WTC11 (cell line): Measurements from ENCODE around the gene STON2. TPM values are rescaled to one million over a fixed set of nuclear protein-coding genes. Genes with fewer than 3 reads are reported as not detected.

Experiments used
- ATAC-seq: fragments of 200-7000 bp; cut with Tn5 transposase; 2 replicates; pipeline ENCODE4 v1.10.0; 2021; ENCODE audit warnings: mild to moderate bottlenecking, moderate library complexity
- CTCF ChIA-PET: fragments of 300-600 bp; sonication (Branson Sonifier 250); formaldehyde crosslinking; loops from one replicate; lab custom pipeline; 2021; ENCODE audit warnings: antibody characterized with exemption; lab: Charles Lee
- POLR2A ChIA-PET: fragments of 350-600 bp; sonication (Branson Sonifier 250); formaldehyde crosslinking; loops from one replicate; lab custom pipeline; 2021; ENCODE audit warnings: antibody characterized with exemption; lab: Charles Lee
- DNase-seq: peaks from one replicate; pipeline ENCODE4 v3.0.0; 2021; ENCODE audit warnings: low spot score
- H3K27ac Mint-ChIP-seq: 2 replicates; pipeline ENCODE4 v1.8.0; 2021; ENCODE audit warnings: mixed read lengths
- H3K27me3 Mint-ChIP-seq: 2 replicates; pipeline ENCODE4 v1.8.0; 2021; ENCODE audit warnings: low read depth, mild to moderate bottlenecking, moderate library complexity, mixed read lengths
- H3K36me3 Mint-ChIP-seq: 2 replicates; pipeline ENCODE4 v1.8.0; 2021; ENCODE audit warnings: mixed read lengths
- H3K4me1 Mint-ChIP-seq: 2 replicates; pipeline ENCODE4 v1.8.0; 2022; ENCODE audit warnings: mixed read lengths
- H3K4me3 Mint-ChIP-seq: 2 replicates; pipeline ENCODE4 v1.8.0; 2021; ENCODE audit warnings: mild to moderate bottlenecking, moderate library complexity, mixed read lengths
- H3K9me3 Mint-ChIP-seq: 2 replicates; pipeline ENCODE4 v1.8.0; 2021; ENCODE audit warnings: mixed read lengths
- EMX1 ChIP-seq: fragments of 250-450 bp; sonication (Bioruptor Pico); IDR thresholded peaks from 2 replicates; pipeline ENCODE4 v1.8.0; 2021; ENCODE audit warnings: mild to moderate bottlenecking
- KAT7 ChIP-seq: sonication (generic); formaldehyde crosslinking; IDR thresholded peaks from 2 replicates; pipeline ENCODE4 v1.8.1; 2023; ENCODE audit warnings: missing genetic modification reagents, mild to moderate bottlenecking, borderline replicate concordance
- MYBL2 ChIP-seq: sonication (generic); formaldehyde crosslinking; IDR thresholded peaks from 2 replicates; pipeline ENCODE4 v1.8.1; 2023; ENCODE audit warnings: mild to moderate bottlenecking, moderate library complexity, missing genetic modification reagents
- NFATC4 ChIP-seq: fragments of 250-450 bp; sonication (Bioruptor Pico); IDR thresholded peaks from 2 replicates; pipeline ENCODE4 v1.9.0; 2021; ENCODE audit warnings: mild to moderate bottlenecking
- NFE2L1 ChIP-seq: sonication (generic); formaldehyde crosslinking; IDR thresholded peaks from 2 replicates; pipeline ENCODE4 v1.8.1; 2023; ENCODE audit warnings: missing genetic modification reagents
- NR3C1 ChIP-seq: sonication (generic); formaldehyde crosslinking; conservative IDR thresholded peaks from 2 replicates; pipeline ENCODE4 v1.8.1; 2023; ENCODE audit warnings: low read depth, mild to moderate bottlenecking, missing genetic modification reagents
- OVOL2 ChIP-seq: fragments of 250-450 bp; sonication (Bioruptor Pico); IDR thresholded peaks from 2 replicates; pipeline ENCODE4 v1.9.0; 2021; ENCODE audit warnings: mild to moderate bottlenecking, borderline replicate concordance
- SMAD4 ChIP-seq: sonication (generic); formaldehyde crosslinking; IDR thresholded peaks from 2 replicates; pipeline ENCODE4 v1.8.0; 2022; ENCODE audit warnings: mild to moderate bottlenecking, missing genetic modification reagents
- total RNA-seq: library from RNA; stranded (reverse); gene quantifications from 3 replicates; pipeline ENCODE4 v1.2.3, GENCODE V29; 2021
- TF ChIP-seq, protein P1 (sequence below): sonication (generic); formaldehyde crosslinking; conservative IDR thresholded peaks from 2 replicates; pipeline ENCODE4 v1.8.1; 2022; ENCODE audit warnings: mild to moderate bottlenecking, missing genetic modification reagents
- TF ChIP-seq, protein P2 (sequence below): fragments of 250-450 bp; sonication (Bioruptor Pico); IDR thresholded peaks from 2 replicates; pipeline ENCODE4 v2.1.2; 2022; ENCODE audit warnings: mild to moderate bottlenecking, moderate library complexity
- TF ChIP-seq, protein P3 (sequence below): fragments of 250-450 bp; sonication (Bioruptor Pico); IDR thresholded peaks from 2 replicates; pipeline ENCODE4 v1.9.0; 2021; ENCODE audit warnings: mild to moderate bottlenecking, borderline replicate concordance
- TF ChIP-seq, protein P4 (sequence below): sonication (generic); formaldehyde crosslinking; IDR thresholded peaks from 2 replicates; pipeline ENCODE4 v1.8.1; 2023; ENCODE audit warnings: mild to moderate bottlenecking, missing genetic modification reagents, borderline replicate concordance
- TF ChIP-seq, protein P5 (sequence below): sonication (generic); formaldehyde crosslinking; IDR thresholded peaks from 2 replicates; pipeline ENCODE4 v1.8.0; 2023; ENCODE audit warnings: missing genetic modification reagents, mild to moderate bottlenecking, borderline replicate concordance

STON2 gene
- total RNA-seq, 1 experiment from 2014 or later, result 69.2 TPM

DNA sequence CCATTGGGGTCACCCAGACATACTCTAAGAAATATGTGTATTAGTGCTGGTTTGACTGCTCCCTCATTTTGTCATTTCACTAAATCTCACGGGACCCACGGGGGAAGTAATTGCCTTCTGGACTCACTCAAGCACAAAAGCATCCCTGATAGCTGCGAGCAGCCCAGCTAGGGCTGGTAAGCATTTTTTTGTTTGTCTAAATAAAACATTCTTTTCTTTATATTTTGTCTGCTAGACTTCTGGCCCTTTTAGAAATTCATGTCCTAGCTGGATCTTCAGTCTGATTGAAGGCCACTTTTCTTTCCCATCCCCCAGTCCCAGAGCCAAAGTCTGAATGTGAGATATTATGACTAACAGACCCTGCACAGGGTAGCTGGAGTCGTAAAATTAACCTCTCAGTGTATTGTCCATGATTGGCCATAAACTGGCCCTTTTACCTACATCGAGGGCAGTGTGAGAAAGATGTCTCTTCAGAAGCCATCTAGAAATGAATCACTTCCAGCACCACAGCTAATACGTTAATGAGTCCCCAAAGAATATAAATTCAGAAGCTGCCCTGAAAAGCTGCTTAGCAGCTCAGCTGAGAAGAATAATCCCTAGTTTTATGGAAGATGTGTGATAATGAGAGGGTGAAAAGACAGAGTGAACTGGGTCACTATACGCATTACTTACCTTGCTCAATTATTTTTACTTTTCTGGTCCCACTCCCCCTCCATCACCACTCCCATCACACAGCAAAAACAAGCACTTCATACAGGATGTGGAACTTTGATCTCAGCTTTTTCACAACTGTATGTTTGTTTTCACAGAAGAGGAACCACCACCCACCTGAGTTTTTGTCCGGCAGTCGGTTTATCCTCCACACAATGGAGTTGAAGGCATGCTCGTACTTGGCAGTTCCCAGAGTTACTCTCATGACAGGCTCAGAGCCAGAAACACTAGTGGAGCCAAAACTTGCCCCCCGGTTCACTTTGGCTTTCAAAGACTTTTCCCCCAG is 123.8 kb downstream of the STON2 start:
- ATAC-seq, result no peak
- H3K4me1 Mint-ChIP-seq, result peaks cover 32% of the 10 kb centered on the region
- H3K9me3 Mint-ChIP-seq, result no peaks in the 10 kb centered on the region
- H3K4me3 Mint-ChIP-seq, result no peak overlapping the region
- POLR2A ChIA-PET, result interaction anchor here (0.5 kb wide), 1 partner anchor 24 kb away, joined by 3 read pairs; no protein-coding TSS in a partner anchor
- H3K36me3 Mint-ChIP-seq, result peaks cover 25% of the 10 kb centered on the region
- CTCF ChIA-PET, result no interaction called here
- no peaks in the 10 kb centered on the region for H3K27me3 Mint-ChIP-seq
- no peak for DNase-seq
- H3K27ac Mint-ChIP-seq, result no peak overlapping the region
- TF ChIP-seq, protein P1, sequence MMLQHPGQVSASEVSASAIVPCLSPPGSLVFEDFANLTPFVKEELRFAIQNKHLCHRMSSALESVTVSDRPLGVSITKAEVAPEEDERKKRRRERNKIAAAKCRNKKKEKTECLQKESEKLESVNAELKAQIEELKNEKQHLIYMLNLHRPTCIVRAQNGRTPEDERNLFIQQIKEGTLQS (CRISPR knock-in tag), result no peak
- TF ChIP-seq KAT7 (CRISPR knock-in tag) (no peak), EMX1 (CRISPR knock-in tag) (no peak), NFATC4 (CRISPR knock-in tag) (no peak), OVOL2 (CRISPR knock-in tag) (no peak), SMAD4 (no peak), NFE2L1 (CRISPR knock-in tag) (no peak), NR3C1 (CRISPR knock-in tag) (no peak), MYBL2 (CRISPR knock-in tag) (no peak)
- TF ChIP-seq, protein P2, sequence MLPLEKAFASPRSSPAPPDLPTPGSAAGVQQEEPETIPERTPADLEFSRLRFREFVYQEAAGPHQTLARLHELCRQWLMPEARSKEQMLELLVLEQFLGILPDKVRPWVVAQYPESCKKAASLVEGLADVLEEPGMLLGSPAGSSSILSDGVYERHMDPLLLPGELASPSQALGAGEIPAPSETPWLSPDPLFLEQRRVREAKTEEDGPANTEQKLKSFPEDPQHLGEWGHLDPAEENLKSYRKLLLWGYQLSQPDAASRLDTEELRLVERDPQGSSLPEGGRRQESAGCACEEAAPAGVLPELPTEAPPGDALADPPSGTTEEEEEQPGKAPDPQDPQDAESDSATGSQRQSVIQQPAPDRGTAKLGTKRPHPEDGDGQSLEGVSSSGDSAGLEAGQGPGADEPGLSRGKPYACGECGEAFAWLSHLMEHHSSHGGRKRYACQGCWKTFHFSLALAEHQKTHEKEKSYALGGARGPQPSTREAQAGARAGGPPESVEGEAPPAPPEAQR (CRISPR knock-in tag), result no peak
- TF ChIP-seq, protein P3, sequence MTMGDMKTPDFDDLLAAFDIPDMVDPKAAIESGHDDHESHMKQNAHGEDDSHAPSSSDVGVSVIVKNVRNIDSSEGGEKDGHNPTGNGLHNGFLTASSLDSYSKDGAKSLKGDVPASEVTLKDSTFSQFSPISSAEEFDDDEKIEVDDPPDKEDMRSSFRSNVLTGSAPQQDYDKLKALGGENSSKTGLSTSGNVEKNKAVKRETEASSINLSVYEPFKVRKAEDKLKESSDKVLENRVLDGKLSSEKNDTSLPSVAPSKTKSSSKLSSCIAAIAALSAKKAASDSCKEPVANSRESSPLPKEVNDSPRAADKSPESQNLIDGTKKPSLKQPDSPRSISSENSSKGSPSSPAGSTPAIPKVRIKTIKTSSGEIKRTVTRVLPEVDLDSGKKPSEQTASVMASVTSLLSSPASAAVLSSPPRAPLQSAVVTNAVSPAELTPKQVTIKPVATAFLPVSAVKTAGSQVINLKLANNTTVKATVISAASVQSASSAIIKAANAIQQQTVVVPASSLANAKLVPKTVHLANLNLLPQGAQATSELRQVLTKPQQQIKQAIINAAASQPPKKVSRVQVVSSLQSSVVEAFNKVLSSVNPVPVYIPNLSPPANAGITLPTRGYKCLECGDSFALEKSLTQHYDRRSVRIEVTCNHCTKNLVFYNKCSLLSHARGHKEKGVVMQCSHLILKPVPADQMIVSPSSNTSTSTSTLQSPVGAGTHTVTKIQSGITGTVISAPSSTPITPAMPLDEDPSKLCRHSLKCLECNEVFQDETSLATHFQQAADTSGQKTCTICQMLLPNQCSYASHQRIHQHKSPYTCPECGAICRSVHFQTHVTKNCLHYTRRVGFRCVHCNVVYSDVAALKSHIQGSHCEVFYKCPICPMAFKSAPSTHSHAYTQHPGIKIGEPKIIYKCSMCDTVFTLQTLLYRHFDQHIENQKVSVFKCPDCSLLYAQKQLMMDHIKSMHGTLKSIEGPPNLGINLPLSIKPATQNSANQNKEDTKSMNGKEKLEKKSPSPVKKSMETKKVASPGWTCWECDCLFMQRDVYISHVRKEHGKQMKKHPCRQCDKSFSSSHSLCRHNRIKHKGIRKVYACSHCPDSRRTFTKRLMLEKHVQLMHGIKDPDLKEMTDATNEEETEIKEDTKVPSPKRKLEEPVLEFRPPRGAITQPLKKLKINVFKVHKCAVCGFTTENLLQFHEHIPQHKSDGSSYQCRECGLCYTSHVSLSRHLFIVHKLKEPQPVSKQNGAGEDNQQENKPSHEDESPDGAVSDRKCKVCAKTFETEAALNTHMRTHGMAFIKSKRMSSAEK (CRISPR knock-in tag), result no peak
- TF ChIP-seq, protein P4, sequence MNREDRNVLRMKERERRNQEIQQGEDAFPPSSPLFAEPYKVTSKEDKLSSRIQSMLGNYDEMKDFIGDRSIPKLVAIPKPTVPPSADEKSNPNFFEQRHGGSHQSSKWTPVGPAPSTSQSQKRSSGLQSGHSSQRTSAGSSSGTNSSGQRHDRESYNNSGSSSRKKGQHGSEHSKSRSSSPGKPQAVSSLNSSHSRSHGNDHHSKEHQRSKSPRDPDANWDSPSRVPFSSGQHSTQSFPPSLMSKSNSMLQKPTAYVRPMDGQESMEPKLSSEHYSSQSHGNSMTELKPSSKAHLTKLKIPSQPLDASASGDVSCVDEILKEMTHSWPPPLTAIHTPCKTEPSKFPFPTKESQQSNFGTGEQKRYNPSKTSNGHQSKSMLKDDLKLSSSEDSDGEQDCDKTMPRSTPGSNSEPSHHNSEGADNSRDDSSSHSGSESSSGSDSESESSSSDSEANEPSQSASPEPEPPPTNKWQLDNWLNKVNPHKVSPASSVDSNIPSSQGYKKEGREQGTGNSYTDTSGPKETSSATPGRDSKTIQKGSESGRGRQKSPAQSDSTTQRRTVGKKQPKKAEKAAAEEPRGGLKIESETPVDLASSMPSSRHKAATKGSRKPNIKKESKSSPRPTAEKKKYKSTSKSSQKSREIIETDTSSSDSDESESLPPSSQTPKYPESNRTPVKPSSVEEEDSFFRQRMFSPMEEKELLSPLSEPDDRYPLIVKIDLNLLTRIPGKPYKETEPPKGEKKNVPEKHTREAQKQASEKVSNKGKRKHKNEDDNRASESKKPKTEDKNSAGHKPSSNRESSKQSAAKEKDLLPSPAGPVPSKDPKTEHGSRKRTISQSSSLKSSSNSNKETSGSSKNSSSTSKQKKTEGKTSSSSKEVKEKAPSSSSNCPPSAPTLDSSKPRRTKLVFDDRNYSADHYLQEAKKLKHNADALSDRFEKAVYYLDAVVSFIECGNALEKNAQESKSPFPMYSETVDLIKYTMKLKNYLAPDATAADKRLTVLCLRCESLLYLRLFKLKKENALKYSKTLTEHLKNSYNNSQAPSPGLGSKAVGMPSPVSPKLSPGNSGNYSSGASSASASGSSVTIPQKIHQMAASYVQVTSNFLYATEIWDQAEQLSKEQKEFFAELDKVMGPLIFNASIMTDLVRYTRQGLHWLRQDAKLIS (CRISPR knock-in tag), result no peak
- TF ChIP-seq, protein P5, sequence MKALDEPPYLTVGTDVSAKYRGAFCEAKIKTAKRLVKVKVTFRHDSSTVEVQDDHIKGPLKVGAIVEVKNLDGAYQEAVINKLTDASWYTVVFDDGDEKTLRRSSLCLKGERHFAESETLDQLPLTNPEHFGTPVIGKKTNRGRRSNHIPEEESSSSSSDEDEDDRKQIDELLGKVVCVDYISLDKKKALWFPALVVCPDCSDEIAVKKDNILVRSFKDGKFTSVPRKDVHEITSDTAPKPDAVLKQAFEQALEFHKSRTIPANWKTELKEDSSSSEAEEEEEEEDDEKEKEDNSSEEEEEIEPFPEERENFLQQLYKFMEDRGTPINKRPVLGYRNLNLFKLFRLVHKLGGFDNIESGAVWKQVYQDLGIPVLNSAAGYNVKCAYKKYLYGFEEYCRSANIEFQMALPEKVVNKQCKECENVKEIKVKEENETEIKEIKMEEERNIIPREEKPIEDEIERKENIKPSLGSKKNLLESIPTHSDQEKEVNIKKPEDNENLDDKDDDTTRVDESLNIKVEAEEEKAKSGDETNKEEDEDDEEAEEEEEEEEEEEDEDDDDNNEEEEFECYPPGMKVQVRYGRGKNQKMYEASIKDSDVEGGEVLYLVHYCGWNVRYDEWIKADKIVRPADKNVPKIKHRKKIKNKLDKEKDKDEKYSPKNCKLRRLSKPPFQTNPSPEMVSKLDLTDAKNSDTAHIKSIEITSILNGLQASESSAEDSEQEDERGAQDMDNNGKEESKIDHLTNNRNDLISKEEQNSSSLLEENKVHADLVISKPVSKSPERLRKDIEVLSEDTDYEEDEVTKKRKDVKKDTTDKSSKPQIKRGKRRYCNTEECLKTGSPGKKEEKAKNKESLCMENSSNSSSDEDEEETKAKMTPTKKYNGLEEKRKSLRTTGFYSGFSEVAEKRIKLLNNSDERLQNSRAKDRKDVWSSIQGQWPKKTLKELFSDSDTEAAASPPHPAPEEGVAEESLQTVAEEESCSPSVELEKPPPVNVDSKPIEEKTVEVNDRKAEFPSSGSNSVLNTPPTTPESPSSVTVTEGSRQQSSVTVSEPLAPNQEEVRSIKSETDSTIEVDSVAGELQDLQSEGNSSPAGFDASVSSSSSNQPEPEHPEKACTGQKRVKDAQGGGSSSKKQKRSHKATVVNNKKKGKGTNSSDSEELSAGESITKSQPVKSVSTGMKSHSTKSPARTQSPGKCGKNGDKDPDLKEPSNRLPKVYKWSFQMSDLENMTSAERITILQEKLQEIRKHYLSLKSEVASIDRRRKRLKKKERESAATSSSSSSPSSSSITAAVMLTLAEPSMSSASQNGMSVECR (CRISPR knock-in tag), result no peak
